ENCODE measurements around the gene PLCB3.
A peak's percentile ranks its signal among the peaks of the same experiment; 100 is the strongest.

PLCB3 gene

GRCh38 chr11:64225608-64226506 is 25.5 kb upstream of the PLCB3 start, which contains the start of the genes NUDT22 and TRPT1:
Gene NUDT22, plus strand, starts transcription at chr11:64226274. Its CDS starts 379 bp downstream, at chr11:64226653.
Gene TRPT1, minus strand, starts transcription at chr11:64226186. Its CDS starts 326 bp downstream, at chr11:64225860.
- peak; percentile 39 for TF ChIP-seq CTCF (IDR thresholded peaks at IDR 0.05; ENCODE audit: insufficient read depth, low read depth, low read length, missing control alignments)
- peak; percentile 92 for DNase-seq (ENCODE audit: low read depth)
- peak within 1 kb of the TSS; percentile 94 for H3K4me3 ChIP-seq (ENCODE audit: low read depth, low read length)

GRCh38 chr11:64226507-64227051 is 24.8 kb upstream of the PLCB3 start:
- DNase-seq (ENCODE audit: low read depth), result peak; percentile 85
- no peak for TF ChIP-seq CTCF (IDR thresholded peaks at IDR 0.05; ENCODE audit: insufficient read depth, low read depth, low read length, missing control alignments)
- H3K4me3 ChIP-seq (ENCODE audit: low read depth, low read length), result peak overlapping the region; percentile 94

GRCh38 chr11:64227405-64227956 is 23.8 kb upstream of the PLCB3 start:
- DNase-seq (ENCODE audit: low read depth), result no peak
- no peak for TF ChIP-seq CTCF (IDR thresholded peaks at IDR 0.05; ENCODE audit: insufficient read depth, low read depth, low read length, missing control alignments)
- H3K4me3 ChIP-seq (ENCODE audit: low read depth, low read length), result peak overlapping the region; percentile 94

GRCh38 chr11:64229090-64229743 is 22.1 kb upstream of the PLCB3 start:
- no peak overlapping the region for H3K4me3 ChIP-seq (ENCODE audit: low read depth, low read length)
- TF ChIP-seq CTCF (IDR thresholded peaks at IDR 0.05; ENCODE audit: insufficient read depth, low read depth, low read length, missing control alignments), result no peak
- no peak for DNase-seq (ENCODE audit: low read depth)

GRCh38 chr11:64229744-64230170 is 21.6 kb upstream of the PLCB3 start:
- peak overlapping the region; percentile 70 for H3K4me3 ChIP-seq (ENCODE audit: low read depth, low read length)
- no peak for DNase-seq (ENCODE audit: low read depth)
- TF ChIP-seq CTCF (IDR thresholded peaks at IDR 0.05; ENCODE audit: insufficient read depth, low read depth, low read length, missing control alignments), result no peak

- no peak for TF ChIP-seq CTCF (IDR thresholded peaks at IDR 0.05; ENCODE audit: insufficient read depth, low read depth, low read length, missing control alignments)
- peak; percentile 95 for DNase-seq (ENCODE audit: low read depth)
- peak within 1 kb of the TSS; percentile 70 for H3K4me3 ChIP-seq (ENCODE audit: low read depth, low read length)
These were observed 21.0 kb upstream of the PLCB3 start, which contains the start of gene DNAJC4 for GRCh38 chr11:64230171-64230984. Gene DNAJC4, plus strand, starts transcription at chr11:64230548. Its CDS starts 307 bp downstream, at chr11:64230855.
